HepG2 (cell line): Measurements from ENCODE around the gene TBXA2R.

ENCODE experiments used
- ATF1 ChIP-seq: IDR thresholded peaks from 2 replicates; pipeline ENCODE4 v1.6.1; 2016; ENCODE audit warnings: mild to moderate bottlenecking, control low read depth
- CC2D1A ChIP-seq: sonication (generic); formaldehyde crosslinking; IDR thresholded peaks from 2 replicates; pipeline ENCODE4 v1.8.1; 2023; ENCODE audit warnings: mild to moderate bottlenecking, missing genetic modification reagents
- FOXK1 ChIP-seq: sonication (generic); formaldehyde crosslinking; IDR thresholded peaks from 2 replicates; pipeline ENCODE4 v1.4.0; 2020; ENCODE audit warnings: low read depth, missing genetic modification reagents, borderline replicate concordance
- NR2F1 ChIP-seq, 2 experiments: fragments of 450-650 bp in 1 of 2; formaldehyde crosslinking in 1 of 2; IDR thresholded peaks; 2 replicates each; pipeline versions ENCODE4 v1.5.0 to v1.6.1; 2016 to 2020; ENCODE audit warnings: mild to moderate bottlenecking in 1 of 2, missing compliant biosample characterization in 1 of 2, missing genetic modification reagents in 1 of 2, moderate library complexity in 1 of 2
- RFX5 ChIP-seq: IDR thresholded peaks from 2 replicates; pipeline ENCODE4 v1.6.1; 2011; ENCODE audit warnings: low read depth, low read length, improper control_type of control experiment
- TF ChIP-seq, protein P1 (sequence below): sonication (generic); formaldehyde crosslinking; IDR thresholded peaks from 2 replicates; pipeline ENCODE4 v1.5.0; 2020; ENCODE audit warnings: mild to moderate bottlenecking, missing genetic modification reagents, moderate library complexity
- TF ChIP-seq, protein P2 (sequence below): sonication (generic); formaldehyde crosslinking; IDR thresholded peaks from 2 replicates; pipeline ENCODE4 v1.4.0; 2020; ENCODE audit warnings: missing genetic modification reagents
- TF ChIP-seq, protein P3 (sequence below): sonication (generic); formaldehyde crosslinking; IDR thresholded peaks from 2 replicates; pipeline ENCODE4 v1.5.0; 2020; ENCODE audit warnings: missing genetic modification reagents

DNA sequence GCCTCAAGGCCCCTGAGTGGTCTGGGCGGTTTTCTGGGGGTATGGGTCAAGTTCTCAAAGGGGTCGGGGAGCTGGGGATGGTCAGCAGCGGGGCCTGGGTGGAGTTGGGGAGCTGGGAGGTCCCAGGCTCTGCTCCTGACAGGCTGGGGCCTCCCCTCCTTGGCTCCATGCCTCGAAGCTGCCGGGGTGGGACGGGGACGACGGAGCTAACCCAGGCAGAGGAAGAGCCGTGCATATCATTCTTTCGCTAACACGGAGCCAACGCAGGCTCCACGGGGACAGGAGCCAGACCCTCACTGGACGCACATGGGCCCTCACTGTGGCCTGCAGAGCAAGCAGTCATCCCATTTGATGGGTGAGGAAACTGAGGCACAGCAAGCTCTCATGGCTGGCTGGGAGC is 45.7 kb upstream of the TBXA2R start:
- TF ChIP-seq NR2F1 (CRISPR knock-in tag; IDR thresholded peaks at IDR 0.05) = no peak
- no peak for TF ChIP-seq FOXK1 (CRISPR knock-in tag)
- TF ChIP-seq, protein P1, sequence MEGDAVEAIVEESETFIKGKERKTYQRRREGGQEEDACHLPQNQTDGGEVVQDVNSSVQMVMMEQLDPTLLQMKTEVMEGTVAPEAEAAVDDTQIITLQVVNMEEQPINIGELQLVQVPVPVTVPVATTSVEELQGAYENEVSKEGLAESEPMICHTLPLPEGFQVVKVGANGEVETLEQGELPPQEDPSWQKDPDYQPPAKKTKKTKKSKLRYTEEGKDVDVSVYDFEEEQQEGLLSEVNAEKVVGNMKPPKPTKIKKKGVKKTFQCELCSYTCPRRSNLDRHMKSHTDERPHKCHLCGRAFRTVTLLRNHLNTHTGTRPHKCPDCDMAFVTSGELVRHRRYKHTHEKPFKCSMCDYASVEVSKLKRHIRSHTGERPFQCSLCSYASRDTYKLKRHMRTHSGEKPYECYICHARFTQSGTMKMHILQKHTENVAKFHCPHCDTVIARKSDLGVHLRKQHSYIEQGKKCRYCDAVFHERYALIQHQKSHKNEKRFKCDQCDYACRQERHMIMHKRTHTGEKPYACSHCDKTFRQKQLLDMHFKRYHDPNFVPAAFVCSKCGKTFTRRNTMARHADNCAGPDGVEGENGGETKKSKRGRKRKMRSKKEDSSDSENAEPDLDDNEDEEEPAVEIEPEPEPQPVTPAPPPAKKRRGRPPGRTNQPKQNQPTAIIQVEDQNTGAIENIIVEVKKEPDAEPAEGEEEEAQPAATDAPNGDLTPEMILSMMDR (CRISPR knock-in tag) = no peak
- TF ChIP-seq RFX5 = no peak
- TF ChIP-seq, protein P2, sequence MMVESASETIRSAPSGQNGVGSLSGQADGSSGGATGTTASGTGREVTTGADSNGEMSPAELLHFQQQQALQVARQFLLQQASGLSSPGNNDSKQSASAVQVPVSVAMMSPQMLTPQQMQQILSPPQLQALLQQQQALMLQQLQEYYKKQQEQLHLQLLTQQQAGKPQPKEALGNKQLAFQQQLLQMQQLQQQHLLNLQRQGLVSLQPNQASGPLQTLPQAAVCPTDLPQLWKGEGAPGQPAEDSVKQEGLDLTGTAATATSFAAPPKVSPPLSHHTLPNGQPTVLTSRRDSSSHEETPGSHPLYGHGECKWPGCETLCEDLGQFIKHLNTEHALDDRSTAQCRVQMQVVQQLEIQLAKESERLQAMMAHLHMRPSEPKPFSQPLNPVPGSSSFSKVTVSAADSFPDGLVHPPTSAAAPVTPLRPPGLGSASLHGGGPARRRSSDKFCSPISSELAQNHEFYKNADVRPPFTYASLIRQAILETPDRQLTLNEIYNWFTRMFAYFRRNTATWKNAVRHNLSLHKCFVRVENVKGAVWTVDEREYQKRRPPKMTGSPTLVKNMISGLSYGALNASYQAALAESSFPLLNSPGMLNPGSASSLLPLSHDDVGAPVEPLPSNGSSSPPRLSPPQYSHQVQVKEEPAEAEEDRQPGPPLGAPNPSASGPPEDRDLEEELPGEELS (CRISPR knock-in tag) = no peak
- no peak for TF ChIP-seq CC2D1A (CRISPR knock-in tag)
- no peak for TF ChIP-seq ATF1 (CRISPR knock-in tag)
- TF ChIP-seq, protein P3, sequence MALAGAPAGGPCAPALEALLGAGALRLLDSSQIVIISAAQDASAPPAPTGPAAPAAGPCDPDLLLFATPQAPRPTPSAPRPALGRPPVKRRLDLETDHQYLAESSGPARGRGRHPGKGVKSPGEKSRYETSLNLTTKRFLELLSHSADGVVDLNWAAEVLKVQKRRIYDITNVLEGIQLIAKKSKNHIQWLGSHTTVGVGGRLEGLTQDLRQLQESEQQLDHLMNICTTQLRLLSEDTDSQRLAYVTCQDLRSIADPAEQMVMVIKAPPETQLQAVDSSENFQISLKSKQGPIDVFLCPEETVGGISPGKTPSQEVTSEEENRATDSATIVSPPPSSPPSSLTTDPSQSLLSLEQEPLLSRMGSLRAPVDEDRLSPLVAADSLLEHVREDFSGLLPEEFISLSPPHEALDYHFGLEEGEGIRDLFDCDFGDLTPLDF = no peak
